Right ventricle myocardium inferior (tissue), 1 donor: Measurements from ENCODE around the gene MAPT. TPM values are rescaled to one million over a fixed set of nuclear protein-coding genes. Genes with fewer than 3 reads are reported as not detected.

Experiments used
- ATAC-seq: fragments of 200-7000 bp; cut with Tn5 transposase; one replicate; pipeline ENCODE4 v1.9.1; 2020; ENCODE audit warnings: mild to moderate bottlenecking, moderate library complexity
- DNase-seq: peaks from one replicate; pipeline ENCODE4 v3.0.0; 2021; ENCODE audit errors: missing footprints
- intact Hi-C: fragments of 100-400 bp; cut with DNase I; formaldehyde crosslinking; loops from one replicate; pipeline ENCODE4 v1.11.0; 2022
- total RNA-seq: library from RNA; stranded (reverse); fragmentation: NEBNext Ultra II Directional; extraction: Animal tissue kit (Norgen Biotek cat#: 25700); gene quantifications from one replicate; pipeline ENCODE4 v1.2.1, GENCODE V29; 2021
- donor health status: DM: no; HTN: yes; CAD: no; lungs with severe emphysema.

Gene MAPT
- total RNA-seq, 1 donor from 2014 or later = 39.3 TPM

DNA sequence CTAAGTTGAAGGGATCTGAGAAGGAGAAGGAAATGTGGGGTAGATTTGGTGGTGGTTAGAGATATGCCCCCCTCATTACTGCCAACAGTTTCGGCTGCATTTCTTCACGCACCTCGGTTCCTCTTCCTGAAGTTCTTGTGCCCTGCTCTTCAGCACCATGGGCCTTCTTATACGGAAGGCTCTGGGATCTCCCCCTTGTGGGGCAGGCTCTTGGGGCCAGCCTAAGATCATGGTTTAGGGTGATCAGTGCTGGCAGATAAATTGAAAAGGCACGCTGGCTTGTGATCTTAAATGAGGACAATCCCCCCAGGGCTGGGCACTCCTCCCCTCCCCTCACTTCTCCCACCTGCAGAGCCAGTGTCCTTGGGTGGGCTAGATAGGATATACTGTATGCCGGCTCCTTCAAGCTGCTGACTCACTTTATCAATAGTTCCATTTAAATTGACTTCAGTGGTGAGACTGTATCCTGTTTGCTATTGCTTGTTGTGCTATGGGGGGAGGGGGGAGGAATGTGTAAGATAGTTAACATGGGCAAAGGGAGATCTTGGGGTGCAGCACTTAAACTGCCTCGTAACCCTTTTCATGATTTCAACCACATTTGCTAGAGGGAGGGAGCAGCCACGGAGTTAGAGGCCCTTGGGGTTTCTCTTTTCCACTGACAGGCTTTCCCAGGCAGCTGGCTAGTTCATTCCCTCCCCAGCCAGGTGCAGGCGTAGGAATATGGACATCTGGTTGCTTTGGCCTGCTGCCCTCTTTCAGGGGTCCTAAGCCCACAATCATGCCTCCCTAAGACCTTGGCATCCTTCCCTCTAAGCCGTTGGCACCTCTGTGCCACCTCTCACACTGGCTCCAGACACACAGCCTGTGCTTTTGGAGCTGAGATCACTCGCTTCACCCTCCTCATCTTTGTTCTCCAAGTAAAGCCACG lies 133.0 kb downstream of the MAPT start:
- ATAC-seq (peak; percentile 11), DNase-seq (no peak)
- intact Hi-C loops = no loop called here

DNA sequence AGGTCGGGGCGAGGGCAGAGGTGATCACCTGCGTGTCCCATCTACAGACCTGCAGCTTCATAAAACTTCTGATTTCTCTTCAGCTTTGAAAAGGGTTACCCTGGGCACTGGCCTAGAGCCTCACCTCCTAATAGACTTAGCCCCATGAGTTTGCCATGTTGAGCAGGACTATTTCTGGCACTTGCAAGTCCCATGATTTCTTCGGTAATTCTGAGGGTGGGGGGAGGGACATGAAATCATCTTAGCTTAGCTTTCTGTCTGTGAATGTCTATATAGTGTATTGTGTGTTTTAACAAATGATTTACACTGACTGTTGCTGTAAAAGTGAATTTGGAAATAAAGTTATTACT lies 133.6 kb downstream of the MAPT start:
- intact Hi-C loops = no loop called here
- DNase-seq = no peak
- ATAC-seq = no peak

DNA sequence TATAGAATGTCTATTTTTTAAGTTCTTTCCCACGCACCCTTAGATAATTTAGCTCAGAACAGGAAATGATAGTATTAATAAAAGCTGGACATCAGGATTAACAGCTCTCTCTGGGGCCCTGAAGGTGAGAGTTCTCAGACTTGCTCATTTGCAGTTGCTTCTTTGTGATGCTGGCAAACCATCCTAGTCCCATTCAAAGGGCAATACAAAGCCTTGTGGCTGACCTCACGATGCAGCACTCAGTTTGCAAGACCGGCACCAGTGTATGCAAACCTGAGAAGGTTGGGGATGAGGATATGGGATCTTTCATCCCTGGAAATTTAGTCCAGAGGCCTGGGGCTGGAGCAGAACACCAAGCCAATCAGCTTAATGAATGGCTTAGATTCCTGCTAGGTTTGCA lies 134.0 kb downstream of the MAPT start:
- DNase-seq = no peak
- intact Hi-C loops = no loop called here

DNA sequence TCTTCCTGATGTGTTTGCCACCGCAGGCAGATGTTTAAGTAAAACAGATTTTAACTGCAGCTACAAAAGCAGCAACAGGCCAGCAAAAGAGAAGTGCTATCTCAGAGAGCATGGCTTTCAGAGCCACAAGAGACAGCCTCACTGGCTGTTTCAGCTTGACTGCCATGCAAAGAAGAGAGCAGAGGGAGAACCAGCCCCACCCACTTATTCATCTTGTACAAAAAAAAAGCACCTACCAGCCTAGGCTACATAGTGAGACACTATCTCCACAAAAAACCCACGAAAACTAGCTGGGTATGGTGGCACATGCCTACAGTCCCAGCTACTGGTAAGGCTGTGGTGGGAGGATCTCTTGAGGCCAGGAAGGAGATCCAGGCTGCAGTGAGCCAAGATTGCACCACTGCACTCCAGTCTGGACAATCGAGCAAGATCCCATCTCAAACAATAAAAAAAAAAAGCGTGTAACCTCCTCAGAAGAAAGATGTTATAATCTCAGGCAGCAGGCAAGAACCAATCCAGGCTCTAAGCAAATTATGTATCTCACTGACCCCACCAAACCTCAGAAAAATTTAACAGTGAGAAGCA lies 134.7 kb downstream of the MAPT start:
- DNase-seq (no peak), ATAC-seq (no peak)
- intact Hi-C loops = no loop called here

More for the DNA sequence above, 134.0 kb downstream of the MAPT start:
- ATAC-seq = no peak

GRCh38 chr17:46029627-46030026 lies 135.3 kb downstream of the MAPT start:
- intact Hi-C loops = no loop called here
- ATAC-seq (no peak), DNase-seq (no peak)

GRCh38 chr17:46030752-46031151 lies 136.4 kb downstream of the MAPT start:
- no peak for DNase-seq
- no peak for ATAC-seq
- intact Hi-C loops = no loop called here

- intact Hi-C loops = no loop called here
- ATAC-seq = no peak
- DNase-seq = peak; percentile 66
Measured at GRCh38 chr17:46031440-46031839, 137.1 kb downstream of the MAPT start.

DNA sequence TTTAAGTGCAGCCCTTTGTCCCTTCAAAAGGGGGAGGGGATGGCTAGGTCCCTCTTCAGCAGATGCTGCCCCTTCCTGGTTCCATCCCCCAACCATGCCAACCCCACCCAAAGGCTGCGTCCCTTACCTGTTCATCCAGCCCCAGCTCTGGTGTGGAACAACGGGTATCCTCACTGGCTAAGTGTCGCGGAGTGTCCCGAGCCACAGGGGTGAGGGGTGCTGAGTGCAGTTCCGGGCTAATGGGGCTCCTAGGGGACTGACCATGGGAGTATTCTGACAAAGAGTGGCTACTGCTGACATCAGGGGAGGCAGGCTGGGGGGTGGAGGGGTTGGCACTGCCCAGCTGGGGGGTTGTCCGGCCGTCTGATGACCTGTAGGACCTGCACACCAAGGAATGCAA lies 137.6 kb downstream of the MAPT start:
- DNase-seq (no peak), ATAC-seq (no peak)
- intact Hi-C loops = no loop called here

- DNase-seq = no peak
- ATAC-seq = no peak
- intact Hi-C loops = no loop called here
Measured at GRCh38 chr17:46032909-46033308, 138.6 kb downstream of the MAPT start.

DNA sequence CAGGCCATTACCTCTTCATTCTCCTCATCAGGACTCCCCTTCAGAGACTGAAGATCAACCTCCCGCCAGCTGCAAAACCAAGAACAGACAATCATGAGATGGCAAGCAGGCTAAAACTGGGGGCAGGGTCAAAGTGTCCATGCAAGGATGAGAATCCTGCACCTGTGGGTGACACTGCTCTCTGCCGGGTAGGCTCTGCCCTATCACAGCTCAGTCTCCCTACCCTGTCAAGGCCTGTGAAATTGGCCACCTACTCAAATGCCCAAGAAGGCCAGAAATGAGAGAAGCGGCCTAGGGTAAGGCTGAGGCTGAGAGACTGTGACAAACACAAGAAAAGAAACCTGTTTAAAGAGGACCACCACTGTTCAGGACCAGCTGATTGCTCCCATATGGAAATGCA lies 139.0 kb downstream of the MAPT start:
- no peak for DNase-seq
- no peak for ATAC-seq
- intact Hi-C loops = no loop called here

DNA sequence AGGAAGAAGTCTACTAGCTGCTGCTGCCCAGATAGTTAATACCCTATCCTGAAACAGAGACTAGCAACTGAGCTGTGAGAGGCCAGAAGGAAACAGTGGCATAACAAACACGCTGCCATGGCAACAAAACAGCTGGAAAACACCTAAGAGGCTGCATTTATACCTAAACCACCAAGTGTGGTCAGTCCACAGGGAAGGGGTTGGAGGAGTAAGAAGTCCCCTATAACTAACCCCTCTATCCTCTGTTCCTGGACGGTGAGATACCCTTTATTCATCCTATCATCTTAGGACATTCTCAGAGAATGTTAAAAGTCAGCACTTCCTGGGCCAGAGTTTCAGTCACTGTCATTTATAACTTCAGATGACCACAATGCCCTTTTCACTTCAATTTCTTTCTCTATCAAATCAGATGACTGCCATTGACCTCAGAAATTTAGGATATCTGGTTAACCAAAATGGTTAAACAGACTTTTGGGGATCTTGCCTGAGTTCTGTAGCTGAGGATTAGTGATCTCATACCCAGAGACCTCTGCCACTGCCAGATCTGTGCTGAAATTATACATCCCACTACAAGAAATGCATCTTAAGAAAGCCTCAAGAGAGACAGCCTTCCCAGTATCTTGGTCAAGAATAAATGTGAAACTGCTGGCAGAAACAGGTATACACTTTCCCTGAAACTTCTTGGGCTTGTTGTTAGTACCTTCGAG lies 140.9 kb downstream of the MAPT start:
- intact Hi-C loops = no loop called here
- ATAC-seq (no peak), DNase-seq (no peak)

DNA sequence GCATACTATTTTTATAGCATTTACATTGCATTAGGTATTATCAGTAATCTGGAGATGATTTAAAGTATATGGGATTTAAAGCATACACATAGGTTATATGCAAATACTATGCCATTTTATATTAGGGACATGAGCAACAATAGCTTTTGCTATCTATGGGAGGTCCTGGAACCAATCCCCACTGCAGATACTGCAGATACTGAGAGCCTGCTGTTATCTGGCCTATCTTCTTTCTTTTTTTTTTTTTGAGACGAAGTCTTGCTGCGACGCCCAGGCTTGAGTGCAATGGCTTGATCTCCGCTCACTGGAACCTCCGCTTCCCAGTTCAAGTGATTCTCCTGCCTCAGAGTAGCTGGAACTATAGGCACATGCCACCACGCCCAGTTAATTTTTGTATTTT lies 142.1 kb downstream of the MAPT start:
- intact Hi-C loops = no loop called here
- ATAC-seq = no peak
- no peak for DNase-seq

DNA sequence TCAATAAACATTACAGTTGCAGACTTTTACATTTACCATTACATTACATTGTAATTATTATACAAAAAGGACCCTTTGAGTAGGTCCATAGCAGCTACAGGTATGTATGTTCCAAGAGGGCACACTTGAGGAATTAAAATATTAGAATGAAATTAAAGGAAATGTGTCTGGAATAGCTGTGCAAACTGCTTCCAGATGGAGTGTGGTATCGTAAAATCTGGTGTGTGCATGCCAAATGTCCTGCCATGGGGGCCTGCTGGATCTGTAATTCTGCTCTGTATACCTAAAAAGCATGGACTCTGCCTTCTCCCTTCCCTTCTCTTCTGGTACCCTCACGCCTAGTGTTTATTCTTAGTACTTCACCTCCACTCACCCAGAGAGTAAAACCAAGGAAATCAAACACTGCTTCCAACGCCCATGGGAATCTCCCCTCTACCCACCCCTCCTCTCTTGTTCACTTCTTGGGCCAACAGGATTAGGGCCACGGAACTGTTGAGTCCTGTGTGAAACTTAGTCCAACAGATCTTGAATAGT lies 143.4 kb downstream of the MAPT start:
- ATAC-seq (no peak), DNase-seq (no peak)
- intact Hi-C loops = no loop called here

GRCh38 chr17:46038414-46038813 lies 144.1 kb downstream of the MAPT start:
- ATAC-seq (no peak), DNase-seq (no peak)
- intact Hi-C loops = no loop called here

GRCh38 chr17:46038937-46039336 lies 144.6 kb downstream of the MAPT start:
- no peak for DNase-seq
- intact Hi-C loops = no loop called here
- peak; percentile 21 for ATAC-seq

DNA sequence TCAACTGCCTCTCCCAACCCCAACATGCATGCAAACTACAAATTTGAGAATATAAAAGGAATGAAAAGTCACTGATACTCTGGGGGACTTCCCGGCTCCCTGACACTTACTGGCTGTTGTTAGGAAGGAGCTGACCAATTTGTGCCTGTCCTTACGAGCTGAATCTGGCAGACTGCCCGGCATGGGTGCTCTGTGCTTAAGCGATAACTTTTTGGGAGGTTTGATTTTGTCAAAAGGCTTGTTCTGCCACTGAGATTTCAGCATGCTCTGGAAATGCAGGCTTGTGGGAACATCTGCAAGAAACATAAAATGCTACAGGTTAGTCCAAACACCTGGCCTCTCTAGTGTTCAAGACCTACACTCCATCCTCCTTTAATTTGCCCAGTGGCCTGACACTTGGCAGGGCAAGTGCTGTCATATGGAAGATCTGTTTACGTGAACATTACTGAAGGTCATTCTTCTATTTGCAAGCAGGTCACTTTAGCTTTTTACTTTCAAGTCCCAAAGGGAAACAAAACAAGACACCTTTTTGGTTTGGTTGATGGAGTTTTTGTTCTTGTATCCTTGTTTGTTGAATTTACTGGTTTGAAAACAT lies 145.3 kb downstream of the MAPT start:
- intact Hi-C loops = loop anchor here (5.0 kb wide), 1 partner anchor 37 kb away; no protein-coding TSS in a partner anchor
- no peak for DNase-seq
- ATAC-seq = peak; percentile 54

DNA sequence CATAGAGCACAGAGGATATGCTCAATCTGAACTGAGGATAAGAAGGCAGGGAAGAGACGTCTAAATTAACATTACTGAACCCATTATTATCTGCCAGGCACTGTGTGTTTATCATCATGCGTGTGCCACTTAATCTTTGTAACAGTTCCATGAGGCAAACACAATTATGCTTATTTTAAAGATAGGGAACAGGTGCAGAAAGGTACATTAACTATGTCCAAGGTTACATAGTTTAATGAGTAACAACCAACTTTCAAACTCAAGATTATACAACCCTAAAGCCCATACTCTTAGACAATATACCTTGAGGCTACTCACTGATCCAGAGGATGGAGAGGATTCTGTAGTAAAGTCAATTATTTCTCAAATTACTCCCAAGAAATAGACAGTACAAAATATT lies 147.9 kb downstream of the MAPT start:
- ATAC-seq = no peak
- intact Hi-C loops = loop anchor here (5.0 kb wide), 1 partner anchor 40 kb away; no protein-coding TSS in a partner anchor
- DNase-seq = no peak

DNA sequence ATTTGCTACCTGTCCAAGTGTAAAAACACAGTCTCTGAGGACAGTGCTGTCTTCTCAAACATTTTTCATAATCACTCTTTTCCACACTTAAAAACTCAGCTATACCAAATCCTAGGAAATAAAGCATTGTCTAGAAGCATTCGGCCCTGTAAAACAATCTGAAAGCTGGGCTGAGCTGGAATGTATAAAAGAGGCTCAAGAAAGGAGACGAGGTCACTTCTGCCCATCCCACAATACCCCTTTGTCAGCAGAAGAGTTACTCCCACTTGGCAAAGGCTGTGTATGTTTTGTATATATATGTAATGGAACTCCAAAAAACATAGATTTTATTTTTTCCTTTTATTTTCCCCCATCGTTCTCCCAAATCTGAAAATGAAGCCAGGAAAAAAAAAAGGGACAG lies 148.6 kb downstream of the MAPT start:
- intact Hi-C loops = loop anchor here (5.0 kb wide), 1 partner anchor 41 kb away; no protein-coding TSS in a partner anchor
- no peak for DNase-seq
- ATAC-seq = no peak

DNA sequence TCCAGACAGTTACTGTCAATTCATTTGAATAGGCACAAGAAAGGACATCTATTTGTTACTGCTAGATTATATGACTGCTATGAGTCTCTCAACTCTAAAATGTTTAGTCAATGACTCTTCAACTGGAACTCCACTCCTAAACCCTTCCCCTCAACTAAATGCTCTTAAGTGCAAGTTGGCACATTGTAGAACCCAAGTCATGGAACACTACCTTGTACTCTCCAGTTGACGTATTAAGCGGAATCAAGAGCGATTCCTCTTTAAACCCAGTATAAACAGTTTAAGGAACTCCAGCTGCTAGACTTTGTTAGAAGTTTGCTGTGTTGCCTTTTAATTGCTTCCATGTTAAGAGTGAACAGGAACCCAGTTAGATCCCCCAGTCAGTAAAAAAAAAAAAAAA lies 149.3 kb downstream of the MAPT start:
- no peak for DNase-seq
- ATAC-seq = no peak
- intact Hi-C loops = loop anchor here (1.0 to 5.0 kb wide), 3 partner anchors 41 to 170 kb away; no protein-coding TSS in a partner anchor
